IMR-90 (cell line): Measurements from ENCODE around the gene S100B. TPM values are rescaled to one million over a fixed set of nuclear protein-coding genes. Genes with fewer than 3 reads are reported as not detected.

Experiments
- ATAC-seq: fragments of 200-7000 bp; cut with Tn5 transposase; 2 replicates; pipeline ENCODE4 v1.9.1; 2020; ENCODE audit warnings: low read depth, mild to moderate bottlenecking, moderate library complexity
- BruUV-seq: library from RNA; stranded (reverse); fragments of 400-500 nt; replicated peaks from 2 replicates; lab custom pipeline; 2021; lab: Mats Ljungman, UMichigan
- CTCF ChIA-PET: fragments of 300-600 bp; formaldehyde crosslinking; extraction: SDS; loops from one replicate; lab custom pipeline; 2021; ENCODE audit warnings: antibody characterized with exemption; lab: Yijun Ruan, JAX
- POLR2A ChIA-PET: fragments of 300-600 bp; sonication (Branson Sonifier 250); formaldehyde crosslinking; loops from one replicate; lab custom pipeline; 2022; ENCODE audit warnings: antibody characterized with exemption; ENCODE audit not compliant: unreplicated experiment; lab: Charles Lee
- DNase-seq: peaks from one replicate; pipeline ENCODE4 v3.0.0; 2013
- H2AFZ ChIP-seq: replicated peaks from 2 replicates; pipeline ENCODE3; 2013; ENCODE audit warnings: low read length, mild to moderate bottlenecking; ENCODE audit not compliant: poor library complexity
- H2AK5ac ChIP-seq: 2 replicates; pipeline ENCODE4 v1.6.1; 2013; ENCODE audit warnings: low read depth, low read length, inconsistent platforms
- H2AK9ac ChIP-seq: replicated peaks from 2 replicates; pipeline ENCODE3; 2013; ENCODE audit warnings: mild to moderate bottlenecking, low read depth, low read length, moderate library complexity; ENCODE audit not compliant: poor library complexity
- H2BK120ac ChIP-seq: 2 replicates; pipeline ENCODE4 v1.6.1; 2013; ENCODE audit warnings: low read depth, low read length, inconsistent platforms
- H2BK15ac ChIP-seq: 3 replicates; pipeline ENCODE4 v1.6.1; 2013; ENCODE audit warnings: low read depth, low read length, inconsistent platforms
- H2BK20ac ChIP-seq: 2 replicates; pipeline ENCODE4 v1.6.1; 2013; ENCODE audit warnings: low read depth, mild to moderate bottlenecking, inconsistent platforms, low read length, moderate library complexity
- H2BK5ac ChIP-seq: 2 replicates; pipeline ENCODE4 v1.6.1; 2013; ENCODE audit warnings: mild to moderate bottlenecking, low read depth, low read length, inconsistent platforms; ENCODE audit not compliant: poor library complexity, severe bottlenecking
- H3K14ac ChIP-seq: replicated peaks from 2 replicates; pipeline ENCODE4 v1.6.1; 2013; ENCODE audit warnings: low read depth, low read length, inconsistent platforms
- H3K18ac ChIP-seq: 2 replicates; pipeline ENCODE4 v1.6.1; 2013; ENCODE audit warnings: low read depth, low read length, control low read depth
- H3K23ac ChIP-seq: 2 replicates; pipeline ENCODE4 v1.6.1; 2013; ENCODE audit warnings: low read depth, low read length, inconsistent platforms
- H3K27ac ChIP-seq: 2 replicates; pipeline ENCODE4 v1.5.1; 2013; ENCODE audit warnings: mild to moderate bottlenecking, control low read depth, low read length; ENCODE audit not compliant: insufficient read depth
- H3K27me3 ChIP-seq: 2 replicates; pipeline ENCODE4 v1.6.1; 2013; ENCODE audit warnings: low read length; ENCODE audit not compliant: control insufficient read depth, insufficient read depth
- H3K36me3 ChIP-seq: 2 replicates; pipeline ENCODE4 v1.6.1; 2013; ENCODE audit warnings: low read length, mixed read lengths; ENCODE audit not compliant: control insufficient read depth, insufficient read depth
- H3K4ac ChIP-seq: 2 replicates; pipeline ENCODE4 v1.6.1; 2013; ENCODE audit warnings: low read depth, low read length, inconsistent platforms
- H3K4me1 ChIP-seq: 2 replicates; pipeline ENCODE4 v1.6.1; 2013; ENCODE audit warnings: low read length, mixed read lengths; ENCODE audit not compliant: control insufficient read depth, insufficient read depth
- H3K4me2 ChIP-seq: 2 replicates; pipeline ENCODE4 v1.6.1; 2013; ENCODE audit warnings: low read depth, mild to moderate bottlenecking, control low read depth, low read length, moderate library complexity
- H3K4me3 ChIP-seq: 2 replicates; pipeline ENCODE4 v1.5.1; 2013; ENCODE audit warnings: low read depth, mild to moderate bottlenecking, control low read depth, low read length, moderate library complexity; ENCODE audit not compliant: insufficient read depth
- H3K56ac ChIP-seq: 2 replicates; pipeline ENCODE4 v1.6.1; 2013; ENCODE audit warnings: low read length, inconsistent platforms; ENCODE audit not compliant: insufficient read depth; ENCODE audit errors: extremely low read depth
- H3K79me1 ChIP-seq, 2 experiments: 2 replicates each; pipeline ENCODE4 v1.6.1; 2013; ENCODE audit warnings: low read length in 2 of 2, inconsistent platforms in 1 of 2, low read depth in 1 of 2
- H3K9ac ChIP-seq: 2 replicates; pipeline ENCODE4 v1.6.1; 2013; ENCODE audit warnings: low read depth, low read length, control low read depth
- H3K9me1 ChIP-seq: 2 replicates; pipeline ENCODE4 v1.6.1; 2013; ENCODE audit warnings: low read length, inconsistent platforms; ENCODE audit not compliant: insufficient read depth
- H3K9me3 ChIP-seq: 2 replicates; pipeline ENCODE4 v1.6.1; 2013; ENCODE audit warnings: low read length; ENCODE audit not compliant: control insufficient read depth, insufficient read depth
- H4K20me1 ChIP-seq: 2 replicates; pipeline ENCODE4 v1.6.1; 2013; ENCODE audit warnings: low read length, inconsistent platforms; ENCODE audit not compliant: insufficient read depth
- H4K5ac ChIP-seq: 2 replicates; pipeline ENCODE4 v1.6.1; 2013; ENCODE audit warnings: mild to moderate bottlenecking, low read depth, low read length, control low read depth
- H4K8ac ChIP-seq, 2 experiments: 2 replicates each; pipeline ENCODE4 v1.6.1; 2013; ENCODE audit warnings: low read depth in 2 of 2, low read length in 2 of 2, control low read depth in 1 of 2, inconsistent platforms in 1 of 2
- H4K91ac ChIP-seq: 2 replicates; pipeline ENCODE4 v1.6.1; 2013; ENCODE audit warnings: low read depth, low read length, inconsistent platforms; ENCODE audit not compliant: insufficient read depth
- BHLHE40 ChIP-seq: fragments of 150-350 bp; IDR thresholded peaks from 2 replicates; pipeline ENCODE4 v1.6.1; 2016; ENCODE audit warnings: mild to moderate bottlenecking, low read depth, low read length
- CHD1 ChIP-seq: IDR thresholded peaks from 2 replicates; pipeline ENCODE4 v1.6.1; 2012; ENCODE audit warnings: low read depth, low read length, improper control_type of control experiment
- ELK1 ChIP-seq: fragments of 150-350 bp; IDR thresholded peaks from 2 replicates; pipeline ENCODE4 v1.6.1; 2016; ENCODE audit warnings: low read depth, mild to moderate bottlenecking, low read length, moderate library complexity, borderline replicate concordance
- FOS ChIP-seq: fragments of 150-350 bp; IDR thresholded peaks from 2 replicates; pipeline ENCODE4 v1.6.1; 2016; ENCODE audit warnings: low read depth, low read length
- MAFK ChIP-seq: IDR thresholded peaks from 2 replicates; pipeline ENCODE4 v1.6.1; 2012; ENCODE audit warnings: low read depth, low read length, improper control_type of control experiment
- MAZ ChIP-seq: IDR thresholded peaks from 2 replicates; pipeline ENCODE4 v1.6.1; 2012; ENCODE audit warnings: low read depth, mild to moderate bottlenecking, low read length, improper control_type of control experiment, moderate library complexity, borderline replicate concordance
- MXI1 ChIP-seq: IDR thresholded peaks from 2 replicates; pipeline ENCODE4 v1.6.1; 2012; ENCODE audit warnings: low read depth, mild to moderate bottlenecking, low read length, moderate library complexity, borderline replicate concordance
- NFE2L2 ChIP-seq: fragments of 150-350 bp; IDR thresholded peaks from 2 replicates; pipeline ENCODE4 v1.6.1; 2016; ENCODE audit warnings: low read depth, mild to moderate bottlenecking, low read length
- POLR2A ChIP-seq: IDR thresholded peaks from 2 replicates; pipeline ENCODE4 v1.6.1; 2012; ENCODE audit warnings: mild to moderate bottlenecking, low read depth, low read length
- RCOR1 ChIP-seq: IDR thresholded peaks from 2 replicates; pipeline ENCODE4 v1.6.1; 2012; ENCODE audit warnings: mild to moderate bottlenecking, low read length, improper control_type of control experiment; ENCODE audit not compliant: insufficient replicate concordance
- RFX5 ChIP-seq: IDR thresholded peaks from 2 replicates; pipeline ENCODE4 v1.8.0; 2012; ENCODE audit warnings: low read depth, mild to moderate bottlenecking, low read length, moderate library complexity
- SMC3 ChIP-seq: fragments of 150-350 bp; IDR thresholded peaks from 2 replicates; pipeline ENCODE4 v1.6.1; 2016; ENCODE audit warnings: low read depth, mild to moderate bottlenecking, antibody characterized with exemption, low read length, moderate library complexity
- USF2 ChIP-seq: fragments of 150-350 bp; IDR thresholded peaks from 2 replicates; pipeline ENCODE4 v1.6.1; 2017; ENCODE audit warnings: mild to moderate bottlenecking, antibody characterized with exemption, low read length, low read depth
- WGBS, 2 experiments: methylation state at CpG; one replicate each; pipeline versions ENCODE4 v1.1.5 to v1.1.7; 2013; ENCODE audit warnings: missing lambda C conversion rate in 2 of 2; ENCODE audit not compliant: insufficient read length in 1 of 2; ENCODE audit errors: extremely low coverage in 2 of 2; 5-methylcytosine and 5-hydroxymethylcytosine counted together
- dilution Hi-C: fragments of 300-500 bp; cut with HindIII; formaldehyde crosslinking; loops from one replicate; pipeline ENCODE4 v1.14.3; 2018; ENCODE audit warnings: low sequenced_read_pairs; ENCODE audit not compliant: unreplicated experiment
- in situ Hi-C: fragments of 300-500 bp; cut with MboI; formaldehyde crosslinking; loops from 3 replicates; pipeline ENCODE4 v1.14.3; 2019; ENCODE audit warnings: low sequenced_read_pairs, inconsistent platforms, mixed read lengths
- intact Hi-C: fragments of 100-400 bp; cut with micrococcal nuclease; formaldehyde crosslinking; loops from 2 replicates; pipeline ENCODE4 v1.10.0; 2022
- polyA plus RNA-seq, 3 experiments: library from polyadenylated mRNA; depleted of rRNA; stranded (reverse); fragments of >200 nt; gene quantifications; 2 replicates each; pipeline ENCODE4 v1.2.3, GENCODE V29; 2012; ENCODE audit warnings: low replicate concordance in 1 of 3
- total RNA-seq: library from RNA; depleted of rRNA; stranded (reverse); fragments of >200 nt; gene quantifications from 2 replicates; pipeline ENCODE4 v1.2.3, GENCODE V29; 2012

The S100B gene
- total and polyA plus RNA-seq, 2 of the 4 experiments (the other 2 are of a cell fraction), result 0.18 to 0.26 TPM

GRCh38 chr21:46608672-46609111 lies 3.8 kb upstream of the S100B start:
- Histone ChIP-seq H2BK15ac (no peak overlapping the region), H3K4me2 (no peak overlapping the region), H3K9me3 (peaks cover 9% of the 10 kb centered on the region), H4K8ac (no peak overlapping the region), H2BK20ac (no peak overlapping the region), H4K91ac (no peak overlapping the region), H3K27ac (no peak overlapping the region), H3K27me3 (peaks cover 30% of the 10 kb centered on the region), H4K20me1 (no peaks in the 10 kb centered on the region), H2BK5ac (no peak overlapping the region), H3K9ac (no peak overlapping the region), H3K36me3 (no peaks in the 10 kb centered on the region), H3K23ac (no peak overlapping the region), H3K18ac (no peak overlapping the region), H3K4me1 (no peaks in the 10 kb centered on the region), H3K14ac (no peak overlapping the region), H2AK9ac (no peak overlapping the region), H3K9me1 (no peaks in the 10 kb centered on the region), H3K79me1 (no peaks in the 10 kb centered on the region), H2BK120ac (no peak overlapping the region), H3K4me3 (no peak overlapping the region), H3K4ac (no peak overlapping the region), H2AK5ac (no peak overlapping the region), H2AFZ (no peak overlapping the region), H4K5ac (no peak overlapping the region), H3K56ac (no peak overlapping the region)
- DNase-seq (no peak), ATAC-seq (no peak)
- intact Hi-C loops, result no loop called here
- dilution Hi-C loops, result no loop called here
- ChIA-PET POLR2A (no interaction called here), CTCF (no interaction called here)
- TF ChIP-seq MAZ, result no peak
- no peak for TF ChIP-seq RCOR1
- no peak for TF ChIP-seq MXI1
- no peak for TF ChIP-seq POLR2A
- TF ChIP-seq ELK1, result no peak
- TF ChIP-seq NFE2L2, result no peak
- no peak for TF ChIP-seq RFX5
- TF ChIP-seq MAFK, result no peak
- TF ChIP-seq FOS, result no peak
- no peak for TF ChIP-seq BHLHE40
- TF ChIP-seq SMC3, result no peak
- TF ChIP-seq CHD1, result no peak
- no peak for TF ChIP-seq USF2
- in situ Hi-C loops, result no loop called here
- BruUV-seq, result no TSS peak
- WGBS, 2 experiments, result 83% methylated on average over 1 of the region's 3 CpGs; no CpG with 5 or more reads in 1 of the 2 experiments
